H4 (cell line): ENCODE results near the gene DUOX1. TPM values are rescaled to one million over a fixed set of nuclear protein-coding genes. Genes with fewer than 3 reads are reported as not detected.
"Not testable (repeated sequence)": the region's sequence is repeated elsewhere in the genome, so short reads cannot be mapped to it uniquely, and the experiment has no call there.

Experiments
- DNase-seq: peaks from one replicate; pipeline ENCODE4 v3.0.0-alpha.2; 2015; ENCODE audit warnings: low spot score
- total RNA-seq: library from RNA; depleted of rRNA; stranded (reverse); fragments of >200 nt; shearing (Covaris generic); gene quantifications from 2 replicates; pipeline ENCODE4 v1.2.3, GENCODE V29; 2014

The DUOX1 gene
- total RNA-seq, 1 experiment from 2014 or later, result not detected

GRCh38 chr15:45121706-45122417 is 7.9 kb upstream of the DUOX1 start:
- peak; percentile 56 for DNase-seq

GRCh38 chr15:45122719-45123118 is 7.1 kb upstream of the DUOX1 start:
- no peak for DNase-seq

GRCh38 chr15:45123397-45123796 is 6.4 kb upstream of the DUOX1 start:
- DNase-seq, result no peak

GRCh38 chr15:45126535-45127158 is 3.1 kb upstream of the DUOX1 start:
- no peak for DNase-seq

GRCh38 chr15:45128971-45129639 is 689 bp upstream of the DUOX1 start:
- DNase-seq, result no peak

- no peak for DNase-seq
Observed at GRCh38 chr15:45130291-45131000, 652 bp downstream of the DUOX1 start.

GRCh38 chr15:45131510-45131909 is 1.7 kb downstream of the DUOX1 start:
- DNase-seq, result no peak

- no peak for DNase-seq
Observed at GRCh38 chr15:45132844-45133560, 3.2 kb downstream of the DUOX1 start.

- no peak for DNase-seq
Observed at GRCh38 chr15:45133561-45133920, 3.7 kb downstream of the DUOX1 start.

GRCh38 chr15:45134046-45134445 is 4.3 kb downstream of the DUOX1 start:
- no peak for DNase-seq

- DNase-seq, result no peak
Observed at GRCh38 chr15:45134682-45135604, 5.1 kb downstream of the DUOX1 start.

GRCh38 chr15:45135705-45136377 is 6.0 kb downstream of the DUOX1 start:
- DNase-seq, result not testable (repeated sequence)

- DNase-seq, result no peak
Observed at GRCh38 chr15:45136378-45136764, 6.6 kb downstream of the DUOX1 start.

- DNase-seq, result no peak
Observed at GRCh38 chr15:45137703-45138102, 7.9 kb downstream of the DUOX1 start.

GRCh38 chr15:45138814-45139765 is 9.3 kb downstream of the DUOX1 start:
- DNase-seq, result no peak

- no peak for DNase-seq
Observed at GRCh38 chr15:45139770-45140169, 10.0 kb downstream of the DUOX1 start.

GRCh38 chr15:45140557-45141250 is 10.9 kb downstream of the DUOX1 start:
- no peak for DNase-seq

- no peak for DNase-seq
Observed at GRCh38 chr15:45141386-45141785, 11.6 kb downstream of the DUOX1 start.
